Measurements from ENCODE around the gene RBM19.

DNA sequence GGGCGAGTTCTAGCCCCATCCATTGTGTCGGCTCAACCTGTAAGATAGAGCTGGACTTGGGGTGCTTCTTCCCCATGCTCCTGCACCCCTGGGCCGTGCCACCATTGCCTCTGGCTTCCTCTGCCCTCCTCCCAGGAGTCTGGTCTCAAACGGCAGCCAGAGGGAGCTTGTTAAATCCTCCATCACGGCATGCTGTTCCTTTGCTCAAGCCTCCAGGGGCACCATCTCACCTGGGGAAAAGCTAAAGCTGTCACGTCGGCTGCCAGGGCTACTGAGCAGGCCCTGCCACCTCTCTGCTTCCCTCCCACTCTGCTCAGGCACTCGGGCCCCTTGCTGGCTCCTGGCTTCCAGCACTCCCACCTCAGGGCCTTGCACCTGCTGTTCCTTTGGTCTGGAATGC is 140.4 kb downstream of the RBM19 start:
- TF ChIP-seq, protein P1, sequence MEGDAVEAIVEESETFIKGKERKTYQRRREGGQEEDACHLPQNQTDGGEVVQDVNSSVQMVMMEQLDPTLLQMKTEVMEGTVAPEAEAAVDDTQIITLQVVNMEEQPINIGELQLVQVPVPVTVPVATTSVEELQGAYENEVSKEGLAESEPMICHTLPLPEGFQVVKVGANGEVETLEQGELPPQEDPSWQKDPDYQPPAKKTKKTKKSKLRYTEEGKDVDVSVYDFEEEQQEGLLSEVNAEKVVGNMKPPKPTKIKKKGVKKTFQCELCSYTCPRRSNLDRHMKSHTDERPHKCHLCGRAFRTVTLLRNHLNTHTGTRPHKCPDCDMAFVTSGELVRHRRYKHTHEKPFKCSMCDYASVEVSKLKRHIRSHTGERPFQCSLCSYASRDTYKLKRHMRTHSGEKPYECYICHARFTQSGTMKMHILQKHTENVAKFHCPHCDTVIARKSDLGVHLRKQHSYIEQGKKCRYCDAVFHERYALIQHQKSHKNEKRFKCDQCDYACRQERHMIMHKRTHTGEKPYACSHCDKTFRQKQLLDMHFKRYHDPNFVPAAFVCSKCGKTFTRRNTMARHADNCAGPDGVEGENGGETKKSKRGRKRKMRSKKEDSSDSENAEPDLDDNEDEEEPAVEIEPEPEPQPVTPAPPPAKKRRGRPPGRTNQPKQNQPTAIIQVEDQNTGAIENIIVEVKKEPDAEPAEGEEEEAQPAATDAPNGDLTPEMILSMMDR (conservative IDR thresholded peaks at IDR 0.05 in 1 of 2, IDR thresholded peaks at IDR 0.05 in 1 of 2; ENCODE audit: extremely low read depth in 1 of 2, insufficient read depth in 1 of 2, low read depth in 1 of 2, low read length in 2 of 2), result no peak
- no peak for TF ChIP-seq EZH2 (IDR thresholded peaks at IDR 0.05; ENCODE audit: borderline replicate concordance, low read length)
